ENCODE results near the gene MESP1. TPM values are rescaled to one million over a fixed set of nuclear protein-coding genes. Genes with fewer than 3 reads are reported as not detected.

The MESP1 gene
- total RNA-seq, 1 experiment from 2014 or later, result 8.8 TPM

DNA sequence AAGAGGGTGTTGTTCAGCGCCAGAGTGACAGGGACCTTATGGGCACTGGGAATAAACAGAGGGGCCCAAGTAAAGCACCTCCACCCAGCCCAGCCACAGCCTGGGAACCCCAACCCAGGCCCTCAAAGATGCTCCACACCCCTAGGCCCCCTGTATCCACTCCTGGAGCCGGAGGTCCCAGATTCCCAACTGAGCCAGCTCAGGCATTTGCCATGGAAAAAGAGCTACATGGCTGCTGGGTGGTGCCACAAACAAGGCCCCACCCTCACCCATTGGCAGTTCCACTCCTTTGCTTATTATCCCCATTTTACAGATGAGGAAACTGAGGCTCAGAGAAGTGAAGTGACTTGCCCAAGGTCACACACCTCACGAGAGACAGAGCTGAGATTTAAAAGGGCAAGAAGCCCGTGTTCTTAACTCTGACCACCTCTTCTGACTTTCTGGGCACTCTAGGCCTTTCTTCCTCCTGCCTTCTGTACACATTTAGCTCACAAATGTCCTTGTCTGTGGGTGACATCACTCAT is 46.7 kb upstream of the MESP1 start:
- ChIA-PET RAD21 (ENCODE audit: low non-redundant PET in 1 of 2, low total read pairs in 2 of 2, uncharacterized antibody in 2 of 2, unreplicated experiment in 2 of 2) (no interaction called here), POLR2A (no interaction called here), CTCF (no interaction called here)
- Histone ChIP-seq H3K4me3 (replicated peaks in 1 of 2; ENCODE audit: low read depth in 1 of 2, low read length in 2 of 2) (no peak overlapping the region), H3K4me2 (ENCODE audit: low read length) (no peak overlapping the region), H3K27me3 (ENCODE audit: insufficient read depth, low read length) (no peaks in the 10 kb centered on the region), H3K27ac (ENCODE audit: low read depth, low read length) (no peak overlapping the region), H3K79me2 (ENCODE audit: insufficient read depth, low read length) (no peaks in the 10 kb centered on the region), H2AFZ (ENCODE audit: low read depth, low read length, poor library complexity, severe bottlenecking) (no peak overlapping the region), H3K9me3 (ENCODE audit: control insufficient read depth in 1 of 2, insufficient read depth in 1 of 2, low read depth in 1 of 2, low read length in 2 of 2) (no peaks in the 10 kb centered on the region), H3K4me1 (ENCODE audit: control insufficient read depth in 1 of 2, insufficient read depth in 2 of 2, low read length in 2 of 2) (peaks cover 4% of the 10 kb centered on the region in 2 experiments; a peak in 1 of 4 replicates), H3K9ac (ENCODE audit: low read length) (no peak overlapping the region), H3K36me3 (ENCODE audit: control insufficient read depth in 1 of 2, insufficient read depth in 2 of 2, low read length in 2 of 2) (no peaks in the 10 kb centered on the region), H4K20me1 (ENCODE audit: insufficient read depth) (no peaks in the 10 kb centered on the region), H3K9me2 (ENCODE audit: insufficient read depth) (no peaks in the 10 kb centered on the region)
- no TSS peak for BruUV-seq (replicated peaks)
- no peak for DNase-seq (ENCODE audit: low read depth, low spot score)
- intact Hi-C loops (cut with micrococcal nuclease), result no loop called here
- ATAC-seq, result no peak
- no peak for TF ChIP-seq YY1 (IDR thresholded peaks at IDR 0.05; ENCODE audit: extremely low read depth, insufficient replicate concordance, low read depth, low read length)
- no peak for TF ChIP-seq TCF7L2 (IDR thresholded peaks at IDR 0.05; ENCODE audit: borderline replicate concordance, extremely low read depth, insufficient read depth, insufficient read length)
- no peak for TF ChIP-seq CBX3 (IDR thresholded peaks at IDR 0.05; ENCODE audit: low read depth)
- no peak for TF ChIP-seq ELF1 (IDR thresholded peaks at IDR 0.05; ENCODE audit: borderline replicate concordance, low read depth)
- no peak for TF ChIP-seq EZH2phosphoT487 (IDR thresholded peaks at IDR 0.05; ENCODE audit: borderline replicate concordance)
- no peak for TF ChIP-seq ZNF274 (IDR thresholded peaks at IDR 0.05; ENCODE audit: low read depth, low read length)
- TF ChIP-seq, protein P1, sequence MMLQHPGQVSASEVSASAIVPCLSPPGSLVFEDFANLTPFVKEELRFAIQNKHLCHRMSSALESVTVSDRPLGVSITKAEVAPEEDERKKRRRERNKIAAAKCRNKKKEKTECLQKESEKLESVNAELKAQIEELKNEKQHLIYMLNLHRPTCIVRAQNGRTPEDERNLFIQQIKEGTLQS (IDR thresholded peaks at IDR 0.05), result no peak
- TF ChIP-seq SRF (IDR thresholded peaks at IDR 0.05; ENCODE audit: low read depth), result no peak
- TF ChIP-seq RAD21 (IDR thresholded peaks at IDR 0.05; ENCODE audit: low read depth), result no peak
- no peak for TF ChIP-seq CEBPB (IDR thresholded peaks at IDR 0.05; ENCODE audit: low read depth)
- TF ChIP-seq, protein P2, sequence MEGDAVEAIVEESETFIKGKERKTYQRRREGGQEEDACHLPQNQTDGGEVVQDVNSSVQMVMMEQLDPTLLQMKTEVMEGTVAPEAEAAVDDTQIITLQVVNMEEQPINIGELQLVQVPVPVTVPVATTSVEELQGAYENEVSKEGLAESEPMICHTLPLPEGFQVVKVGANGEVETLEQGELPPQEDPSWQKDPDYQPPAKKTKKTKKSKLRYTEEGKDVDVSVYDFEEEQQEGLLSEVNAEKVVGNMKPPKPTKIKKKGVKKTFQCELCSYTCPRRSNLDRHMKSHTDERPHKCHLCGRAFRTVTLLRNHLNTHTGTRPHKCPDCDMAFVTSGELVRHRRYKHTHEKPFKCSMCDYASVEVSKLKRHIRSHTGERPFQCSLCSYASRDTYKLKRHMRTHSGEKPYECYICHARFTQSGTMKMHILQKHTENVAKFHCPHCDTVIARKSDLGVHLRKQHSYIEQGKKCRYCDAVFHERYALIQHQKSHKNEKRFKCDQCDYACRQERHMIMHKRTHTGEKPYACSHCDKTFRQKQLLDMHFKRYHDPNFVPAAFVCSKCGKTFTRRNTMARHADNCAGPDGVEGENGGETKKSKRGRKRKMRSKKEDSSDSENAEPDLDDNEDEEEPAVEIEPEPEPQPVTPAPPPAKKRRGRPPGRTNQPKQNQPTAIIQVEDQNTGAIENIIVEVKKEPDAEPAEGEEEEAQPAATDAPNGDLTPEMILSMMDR (IDR thresholded peaks at IDR 0.05 in 2 of 3, conservative IDR thresholded peaks at IDR 0.05 in 1 of 3; ENCODE audit: borderline replicate concordance in 1 of 3, insufficient read depth in 1 of 3, low read depth in 2 of 3, low read length in 2 of 3), result no peak
- no peak for TF ChIP-seq ZFX (IDR thresholded peaks at IDR 0.05)
- TF ChIP-seq JUND (IDR thresholded peaks at IDR 0.05), result no peak
- TF ChIP-seq POLR2AphosphoS5 (IDR thresholded peaks at IDR 0.05; ENCODE audit: low read depth, low read length), result no peak
- TF ChIP-seq, protein P3, sequence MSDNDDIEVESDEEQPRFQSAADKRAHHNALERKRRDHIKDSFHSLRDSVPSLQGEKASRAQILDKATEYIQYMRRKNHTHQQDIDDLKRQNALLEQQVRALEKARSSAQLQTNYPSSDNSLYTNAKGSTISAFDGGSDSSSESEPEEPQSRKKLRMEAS (IDR thresholded peaks at IDR 0.05), result no peak
- TF ChIP-seq, protein P4, sequence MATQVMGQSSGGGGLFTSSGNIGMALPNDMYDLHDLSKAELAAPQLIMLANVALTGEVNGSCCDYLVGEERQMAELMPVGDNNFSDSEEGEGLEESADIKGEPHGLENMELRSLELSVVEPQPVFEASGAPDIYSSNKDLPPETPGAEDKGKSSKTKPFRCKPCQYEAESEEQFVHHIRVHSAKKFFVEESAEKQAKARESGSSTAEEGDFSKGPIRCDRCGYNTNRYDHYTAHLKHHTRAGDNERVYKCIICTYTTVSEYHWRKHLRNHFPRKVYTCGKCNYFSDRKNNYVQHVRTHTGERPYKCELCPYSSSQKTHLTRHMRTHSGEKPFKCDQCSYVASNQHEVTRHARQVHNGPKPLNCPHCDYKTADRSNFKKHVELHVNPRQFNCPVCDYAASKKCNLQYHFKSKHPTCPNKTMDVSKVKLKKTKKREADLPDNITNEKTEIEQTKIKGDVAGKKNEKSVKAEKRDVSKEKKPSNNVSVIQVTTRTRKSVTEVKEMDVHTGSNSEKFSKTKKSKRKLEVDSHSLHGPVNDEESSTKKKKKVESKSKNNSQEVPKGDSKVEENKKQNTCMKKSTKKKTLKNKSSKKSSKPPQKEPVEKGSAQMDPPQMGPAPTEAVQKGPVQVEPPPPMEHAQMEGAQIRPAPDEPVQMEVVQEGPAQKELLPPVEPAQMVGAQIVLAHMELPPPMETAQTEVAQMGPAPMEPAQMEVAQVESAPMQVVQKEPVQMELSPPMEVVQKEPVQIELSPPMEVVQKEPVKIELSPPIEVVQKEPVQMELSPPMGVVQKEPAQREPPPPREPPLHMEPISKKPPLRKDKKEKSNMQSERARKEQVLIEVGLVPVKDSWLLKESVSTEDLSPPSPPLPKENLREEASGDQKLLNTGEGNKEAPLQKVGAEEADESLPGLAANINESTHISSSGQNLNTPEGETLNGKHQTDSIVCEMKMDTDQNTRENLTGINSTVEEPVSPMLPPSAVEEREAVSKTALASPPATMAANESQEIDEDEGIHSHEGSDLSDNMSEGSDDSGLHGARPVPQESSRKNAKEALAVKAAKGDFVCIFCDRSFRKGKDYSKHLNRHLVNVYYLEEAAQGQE (IDR thresholded peaks at IDR 0.05; ENCODE audit: low read depth), result no peak
- no peak for TF ChIP-seq FOSL1 (IDR thresholded peaks at IDR 0.05; ENCODE audit: low read depth)
- no peak for TF ChIP-seq EGR1 (IDR thresholded peaks at IDR 0.05; ENCODE audit: low read depth)
